SK-N-SH (cell line): Measurements from ENCODE around the gene RNF212. TPM values are rescaled to one million over a fixed set of nuclear protein-coding genes. Genes with fewer than 3 reads are reported as not detected.

Experiments
- CTCF ChIA-PET: fragments of 300-600, 350-600 bp; formaldehyde crosslinking; extraction: SDS; loops from one replicate; lab custom pipeline; 2021; lab: Yijun Ruan, JAX
- POLR2A ChIA-PET: fragments of 350-600 bp; sonication (Branson Sonifier 250); formaldehyde crosslinking; extraction: SDS; loops from one replicate; lab custom pipeline; 2020; ENCODE audit warnings: antibody characterized with exemption, inconsistent platforms; lab: Yijun Ruan, JAX
- DNase-seq: peaks from one replicate; pipeline ENCODE4 v3.0.0; 2012
- H2AFZ ChIP-seq: fragments of 200-600 bp; sonication (generic); 2 replicates; pipeline ENCODE4 v1.8.1; 2016; ENCODE audit warnings: antibody characterized with exemption, mild to moderate bottlenecking, low read depth
- H3F3A ChIP-seq: fragments of 200-600 bp; sonication (generic); replicated peaks from 2 replicates; pipeline ENCODE3; 2016; ENCODE audit warnings: antibody characterized with exemption, mild to moderate bottlenecking; ENCODE audit not compliant: insufficient read depth
- H3K27ac ChIP-seq, 2 experiments: fragments of 200-500 bp in 1 of 2; fragments of 200-600 bp in 1 of 2; sonication (Bioruptor generic) in 1 of 2; sonication (generic), shearing (Covaris generic) in 1 of 2; 2 replicates each; pipeline versions ENCODE4 v1.5.1 to v1.6.1; 2014 to 2016; ENCODE audit warnings: low read depth in 2 of 2, inconsistent platforms in 1 of 2, low read length in 1 of 2, mild to moderate bottlenecking in 1 of 2, mixed read lengths in 1 of 2
- H3K27me3 ChIP-seq: fragments of 200-600 bp; sonication (generic), shearing (Covaris generic); 2 replicates; pipeline ENCODE4 v1.6.1; 2016; ENCODE audit warnings: mixed run types; ENCODE audit not compliant: insufficient read depth
- H3K36me3 ChIP-seq, 2 experiments: fragments of 200-500 bp in 1 of 2; fragments of 200-600 bp in 1 of 2; sonication (Bioruptor generic) in 1 of 2; sonication (generic) in 1 of 2; replicated peaks in 1 of 2; 2 replicates each; pipeline versions ENCODE3 to v1.5.1; 2014 to 2016; ENCODE audit warnings: low read length in 1 of 2, mild to moderate bottlenecking in 1 of 2; ENCODE audit not compliant: insufficient read depth in 2 of 2, control insufficient read depth in 1 of 2
- H3K4me1 ChIP-seq, 2 experiments: fragments of 200-500 bp in 1 of 2; fragments of 200-600 bp in 1 of 2; sonication (Bioruptor generic) in 1 of 2; sonication (generic), shearing (Covaris generic) in 1 of 2; 2 replicates each; pipeline versions ENCODE4 v1.5.1 to v1.6.1; 2014 to 2016; ENCODE audit warnings: low read depth in 1 of 2, low read length in 1 of 2, mixed run types in 1 of 2; ENCODE audit not compliant: insufficient read depth in 2 of 2, control insufficient read depth in 1 of 2
- H3K4me2 ChIP-seq: fragments of 200-600 bp; sonication (generic), shearing (Covaris generic); 2 replicates; pipeline ENCODE4 v1.6.1; 2017; ENCODE audit warnings: mixed run types
- H3K4me3 ChIP-seq, 2 experiments: fragments of 200-500 bp in 1 of 2; fragments of 200-600 bp in 1 of 2; sonication (Bioruptor generic) in 1 of 2; sonication (generic), shearing (Covaris generic) in 1 of 2; 2 replicates each; pipeline versions ENCODE4 v1.5.1 to v1.8.1; 2014 to 2016; ENCODE audit warnings: low read depth in 2 of 2, inconsistent platforms in 1 of 2, low read length in 1 of 2, mild to moderate bottlenecking in 1 of 2, mixed read lengths in 1 of 2, moderate library complexity in 1 of 2
- H3K79me2 ChIP-seq: fragments of 200-600 bp; sonication (generic); 2 replicates; pipeline ENCODE4 v1.8.1; 2017; ENCODE audit warnings: mild to moderate bottlenecking; ENCODE audit not compliant: insufficient read depth
- H3K9ac ChIP-seq: fragments of 200-600 bp; sonication (generic); 2 replicates; pipeline ENCODE4 v1.6.1; 2017; ENCODE audit warnings: mixed run types
- H3K9me2 ChIP-seq: fragments of 200-600 bp; sonication (generic); 2 replicates; pipeline ENCODE4 v1.6.1; 2017; ENCODE audit warnings: mixed run types
- H3K9me3 ChIP-seq: fragments of 200-600 bp; sonication (generic); 2 replicates; pipeline ENCODE4 v1.6.1; 2017; ENCODE audit warnings: mixed run types, mild to moderate bottlenecking, moderate library complexity
- H4K20me1 ChIP-seq: fragments of 200-600 bp; sonication (generic); 2 replicates; pipeline ENCODE4 v1.6.1; 2017; ENCODE audit warnings: mild to moderate bottlenecking, mixed run types; ENCODE audit not compliant: insufficient read depth
- ELF1 ChIP-seq: IDR thresholded peaks from 2 replicates; pipeline ENCODE4 v1.4.0; 2012
- EZH2phosphoT487 ChIP-seq: fragments of 200-600 bp; sonication (generic); IDR thresholded peaks from 2 replicates; pipeline ENCODE4 v1.6.1; 2017; ENCODE audit warnings: low read depth, mixed run types, mild to moderate bottlenecking, antibody characterized with exemption, moderate library complexity, borderline replicate concordance
- FOXJ3 ChIP-seq: sonication (generic); formaldehyde crosslinking; IDR thresholded peaks from 2 replicates; pipeline ENCODE4 v1.5.1; 2020; ENCODE audit warnings: mild to moderate bottlenecking, missing genetic modification reagents
- GABPA ChIP-seq: IDR thresholded peaks from 2 replicates; pipeline ENCODE4 v1.4.0; 2012; ENCODE audit warnings: low read depth, mild to moderate bottlenecking
- IRF3 ChIP-seq: fragments of 150-350 bp; IDR thresholded peaks from 2 replicates; pipeline ENCODE4 v1.6.1; 2016; ENCODE audit warnings: mild to moderate bottlenecking, low read depth, low read length
- JUND ChIP-seq: IDR thresholded peaks from 2 replicates; pipeline ENCODE4 v1.4.0; 2012
- MAX ChIP-seq: IDR thresholded peaks from 2 replicates; pipeline ENCODE4 v1.4.0; 2012; ENCODE audit warnings: low read depth
- MEF2A ChIP-seq: IDR thresholded peaks from 2 replicates; pipeline ENCODE4 v1.4.0; 2012; ENCODE audit warnings: low read depth, borderline replicate concordance
- RAD21 ChIP-seq: IDR thresholded peaks from 2 replicates; pipeline ENCODE4 v1.6.1; 2012; ENCODE audit warnings: mild to moderate bottlenecking, low read length
- REST ChIP-seq: IDR thresholded peaks from 2 replicates; pipeline ENCODE4 v1.6.1; 2012; ENCODE audit warnings: mild to moderate bottlenecking, low read depth, low read length, moderate library complexity
- SIN3A ChIP-seq: IDR thresholded peaks from 2 replicates; pipeline ENCODE4 v1.6.1; 2012; ENCODE audit warnings: low read depth, mild to moderate bottlenecking, low read length, moderate library complexity, borderline replicate concordance
- TAF1 ChIP-seq: IDR thresholded peaks from 2 replicates; pipeline ENCODE4 v1.6.1; 2012; ENCODE audit warnings: low read depth, mild to moderate bottlenecking, low read length, moderate library complexity, borderline replicate concordance
- TCF12 ChIP-seq: IDR thresholded peaks from 2 replicates; pipeline ENCODE4 v1.4.0; 2012
- TEAD4 ChIP-seq: IDR thresholded peaks from 2 replicates; pipeline ENCODE4 v1.4.0; 2012; ENCODE audit warnings: mild to moderate bottlenecking, borderline replicate concordance; ENCODE audit not compliant: insufficient read depth
- USF2 ChIP-seq: fragments of 150-350 bp; IDR thresholded peaks from 2 replicates; pipeline ENCODE4 v1.6.1; 2017; ENCODE audit warnings: antibody characterized with exemption, low read length, low read depth, borderline replicate concordance
- WGBS: methylation state at CpG from one replicate; pipeline ENCODE4 v1.1.6; 2017; ENCODE audit warnings: low lambda C conversion rate; 5-methylcytosine and 5-hydroxymethylcytosine counted together
- polyA plus RNA-seq, 3 experiments: library from polyadenylated mRNA; depleted of rRNA; stranded (reverse); fragments of >200 nt; gene quantifications; 2 replicates each; pipeline ENCODE4 v1.2.3, GENCODE V29; 2012

The RNF212 gene
- polyA plus RNA-seq, 1 of the 3 experiments (the other 2 are of a cell fraction): 7.0 TPM

GRCh38 chr4:1038948-1039492 is 74.3 kb downstream of the RNF212 start:
- no peaks in the 10 kb centered on the region for H4K20me1 ChIP-seq
- H3K36me3 ChIP-seq: no peaks in the 10 kb centered on the region
- no peak overlapping the region for H3K4me2 ChIP-seq
- CTCF ChIA-PET: no interaction called here
- TF ChIP-seq EZH2phosphoT487: no peak
- TF ChIP-seq TCF12: no peak
- no peak for TF ChIP-seq REST
- TF ChIP-seq FOXJ3 (CRISPR knock-in tag): no peak
- TF ChIP-seq JUND: no peak
- TF ChIP-seq TEAD4: no peak
- TF ChIP-seq IRF3: no peak
- no peak for TF ChIP-seq MAX
- no peak for TF ChIP-seq ELF1
- TF ChIP-seq TAF1: no peak
- no peak for TF ChIP-seq RAD21
- TF ChIP-seq USF2: no peak
- TF ChIP-seq SIN3A: no peak
- TF ChIP-seq MEF2A: no peak
- no peak for TF ChIP-seq GABPA
- POLR2A ChIA-PET: no interaction called here
- 88% methylated on average over 7 of the region's 16 CpGs for WGBS
- no peak overlapping the region for H3K9ac ChIP-seq
- H3K4me3 ChIP-seq: no peak overlapping the region
- H3K4me1 ChIP-seq: peaks cover 3 to 14% of the 10 kb centered on the region in 2 experiments; a peak in 2 of 4 replicates
- no peak for DNase-seq
- H3K9me3 ChIP-seq: no peaks in the 10 kb centered on the region
- no peaks in the 10 kb centered on the region for H3K9me2 ChIP-seq
- no peak overlapping the region for H2AFZ ChIP-seq
- no peak overlapping the region for H3K27ac ChIP-seq
- H3F3A ChIP-seq: peaks cover 3% of the 10 kb centered on the region
- H3K27me3 ChIP-seq: no peaks in the 10 kb centered on the region
- no peaks in the 10 kb centered on the region for H3K79me2 ChIP-seq
